HG02885 (cell line): ENCODE data around the gene ARHGEF6.
A peak's percentile ranks its signal among the peaks of the same experiment; 100 is the strongest.

ENCODE experiments used
- ATAC-seq: cut with Tn5 transposase; IDR thresholded peaks from one replicate; pipeline ENCODE4 v1.9.1; 2021; ENCODE audit warnings: mild to moderate bottlenecking; ENCODE audit not compliant: unreplicated experiment, poor library complexity

The ARHGEF6 gene

DNA sequence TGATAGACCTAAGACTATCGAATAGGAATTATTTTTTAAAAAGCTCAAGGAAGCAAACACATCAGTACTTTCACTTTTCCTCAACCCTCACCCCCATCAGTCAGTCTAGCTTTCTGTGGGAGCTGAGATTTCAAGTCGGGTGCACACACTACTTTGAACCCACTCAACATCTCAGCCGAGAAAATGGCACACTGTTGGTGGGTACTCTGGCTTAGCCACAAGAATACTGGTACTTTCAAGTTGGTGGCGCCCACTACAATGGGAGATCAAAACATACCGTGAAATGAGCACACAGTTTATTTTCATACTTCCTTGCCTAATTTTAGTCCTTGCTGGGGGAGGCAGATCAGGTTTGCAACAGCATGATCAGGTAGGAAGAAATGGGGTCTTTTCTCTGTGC, 122.6 kb downstream of the ARHGEF6 start:
- ATAC-seq = no peak

DNA sequence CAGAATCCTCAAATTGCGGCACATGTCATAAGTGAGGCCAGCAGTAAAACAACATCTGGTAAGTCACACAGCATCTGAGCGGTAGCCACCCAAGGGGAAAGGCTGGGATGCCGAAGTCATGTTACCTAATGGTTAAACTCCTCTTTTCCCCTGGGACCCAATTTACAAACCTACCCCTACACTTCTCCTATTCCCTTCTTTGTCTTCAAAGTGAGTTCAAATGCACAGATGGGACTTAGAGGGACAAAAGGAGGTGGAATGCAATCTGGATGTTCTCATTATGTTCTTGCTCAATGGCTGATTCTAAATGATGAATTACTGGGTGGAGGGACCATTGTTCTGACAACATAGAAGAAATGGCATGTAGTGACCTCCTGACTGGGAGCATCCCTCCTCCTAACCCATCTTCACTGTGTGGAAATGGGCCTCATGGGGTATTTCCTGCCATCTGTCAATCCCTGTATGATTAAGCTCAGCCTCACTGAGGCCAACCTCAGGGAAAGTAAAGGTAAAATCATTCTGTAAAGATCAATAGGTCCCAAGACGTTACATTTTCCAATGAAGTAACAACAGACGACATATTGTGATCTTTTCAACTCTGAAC, 124.3 kb downstream of the ARHGEF6 start:
- no peak for ATAC-seq

DNA sequence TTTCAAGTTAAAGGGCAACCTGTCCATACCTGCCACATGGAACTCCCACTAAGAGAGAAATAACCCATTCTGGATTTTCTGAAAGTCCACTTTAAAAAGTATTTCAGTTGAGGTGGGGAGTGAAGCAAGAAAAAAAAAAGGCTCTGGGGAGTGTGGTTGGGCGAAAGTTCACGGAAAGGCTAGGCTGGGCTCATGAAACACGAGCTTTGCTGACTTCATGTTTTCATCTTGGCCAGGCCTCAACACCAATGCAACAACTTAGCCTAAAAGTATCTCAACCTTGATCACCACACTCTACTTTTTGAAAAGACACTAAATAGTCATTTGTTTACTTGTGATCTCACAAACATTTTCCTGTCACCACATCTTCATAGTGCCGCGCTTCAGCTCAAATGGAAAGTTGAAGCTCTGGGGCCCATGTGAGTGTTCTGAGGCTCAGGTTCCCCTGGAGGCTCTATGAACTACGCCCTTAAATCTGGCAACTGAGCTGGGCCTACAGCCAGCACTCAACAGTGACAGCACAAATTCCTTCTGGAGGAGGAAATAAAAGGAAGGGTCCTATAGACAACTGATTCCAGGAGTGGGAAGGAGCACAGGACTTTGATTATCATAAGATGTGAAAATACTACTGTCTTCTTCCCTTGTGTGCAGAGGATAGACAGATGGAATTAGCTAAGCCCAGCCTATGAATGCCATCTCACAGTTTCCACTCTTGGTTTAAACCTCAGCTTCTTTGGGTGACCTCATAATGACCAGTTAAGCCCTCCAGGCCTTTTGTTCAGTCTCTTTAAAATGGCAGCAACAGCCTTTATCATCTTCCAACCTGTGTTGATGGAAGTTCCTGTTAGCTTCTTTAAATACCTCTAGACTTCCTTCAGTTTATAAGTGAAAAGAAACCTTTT, 127.7 kb downstream of the ARHGEF6 start:
- ATAC-seq = peak; percentile 69

DNA sequence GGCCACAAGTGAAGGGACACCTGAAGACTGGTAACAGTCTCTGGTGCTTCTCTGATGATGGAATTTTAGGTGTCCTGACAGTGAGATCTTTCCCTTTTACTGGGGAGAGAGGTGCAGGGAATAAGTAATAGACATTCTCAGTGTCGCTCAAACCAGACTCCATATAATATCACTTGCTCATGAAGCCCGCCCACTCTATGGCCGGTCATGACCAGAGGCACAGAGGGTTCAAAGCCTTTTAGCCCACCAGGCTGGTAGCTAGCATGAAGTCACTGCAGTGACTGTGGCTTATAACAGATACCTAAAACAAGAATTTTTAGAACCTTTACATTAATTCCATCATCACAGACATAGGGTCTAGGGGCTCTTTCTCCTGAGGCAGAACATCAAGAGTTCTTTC, 129.9 kb downstream of the ARHGEF6 start:
- ATAC-seq = no peak

DNA sequence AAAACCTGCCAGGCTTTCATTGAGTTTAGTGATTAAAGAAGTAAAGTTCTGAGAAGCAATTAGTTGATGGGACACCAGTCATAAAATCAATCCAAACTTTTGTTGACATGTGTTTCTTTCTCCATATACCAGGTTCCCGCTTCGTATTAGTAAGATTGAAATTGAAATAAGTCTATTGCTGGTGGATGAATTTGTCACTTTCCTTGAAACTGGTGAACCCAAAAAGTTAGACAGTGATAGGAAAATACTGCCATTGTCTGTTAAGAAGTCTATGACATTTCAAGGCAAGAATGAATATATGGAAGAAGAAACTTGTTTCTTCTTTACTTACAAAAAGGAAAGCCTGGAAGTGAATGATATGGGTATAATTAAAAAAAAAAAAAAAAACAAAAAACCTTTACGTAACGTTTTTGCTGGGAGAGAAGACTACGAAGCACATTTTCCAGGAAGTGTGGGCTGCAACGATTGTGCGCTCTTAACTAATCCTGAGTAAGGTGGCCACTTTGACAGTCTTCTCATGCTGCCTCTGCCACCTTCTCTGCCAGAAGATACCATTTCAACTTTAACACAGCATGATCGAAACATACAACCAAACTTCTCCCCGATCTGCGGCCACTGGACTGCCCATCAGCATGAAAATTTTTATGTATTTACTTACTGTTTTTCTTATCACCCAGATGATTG, 132.9 kb downstream of the ARHGEF6 start, which contains the start of gene CD40LG:
Gene CD40LG (plus strand): TSS at position 482 of the 684 bp plus-strand sequence. CDS start 91 bp downstream, at position 573.
- ATAC-seq = no peak

DNA sequence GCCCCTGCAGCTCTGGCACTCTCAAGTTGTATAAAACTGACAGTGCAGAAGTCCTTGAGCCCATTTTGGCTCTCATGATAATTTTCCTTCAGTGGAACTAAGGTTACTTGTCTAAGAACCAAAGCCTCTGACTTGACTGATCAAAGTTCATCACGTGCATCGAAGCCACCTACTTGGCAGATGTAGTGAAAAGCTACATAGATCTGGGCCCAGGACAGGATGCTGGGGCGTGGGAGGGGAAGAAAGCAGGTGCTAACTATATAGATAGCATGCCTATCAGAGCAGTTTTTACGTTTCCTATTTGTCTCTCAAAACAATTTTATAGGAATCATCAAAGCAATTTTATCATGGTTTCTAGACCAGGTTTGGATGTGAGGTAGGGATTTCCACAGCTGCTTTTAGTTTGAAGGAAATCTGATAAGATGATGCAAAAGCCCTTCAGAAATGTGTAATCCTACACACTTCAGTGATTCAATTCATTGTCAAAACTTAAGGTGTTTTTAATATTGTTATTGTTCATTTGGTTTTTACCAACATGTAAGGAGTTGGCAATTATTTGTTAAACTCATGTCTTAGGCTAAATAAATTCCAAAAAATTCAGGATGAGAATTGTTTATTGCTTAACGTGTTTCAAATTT, 134.0 kb downstream of the ARHGEF6 start:
- ATAC-seq = peak; percentile 79

DNA sequence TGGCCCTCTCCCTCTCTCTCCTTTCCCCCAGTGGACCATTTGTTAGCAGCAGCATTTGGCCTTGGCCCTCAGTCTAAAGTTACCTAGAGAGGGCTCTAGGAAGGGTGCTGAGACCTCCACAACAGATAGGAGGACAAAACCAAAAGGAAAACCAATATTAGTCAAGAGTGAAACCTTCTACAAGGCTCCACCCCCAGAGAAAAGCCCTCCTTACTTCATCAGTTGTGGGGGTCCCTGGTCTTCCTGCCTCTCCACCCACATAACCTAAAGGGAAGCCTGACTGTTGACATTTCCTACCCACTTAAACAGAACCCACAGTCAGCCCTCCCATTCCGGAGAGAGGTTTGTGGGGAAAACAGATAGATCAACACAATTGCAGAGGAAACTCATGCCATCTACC, 137.5 kb downstream of the ARHGEF6 start:
- ATAC-seq = no peak

DNA sequence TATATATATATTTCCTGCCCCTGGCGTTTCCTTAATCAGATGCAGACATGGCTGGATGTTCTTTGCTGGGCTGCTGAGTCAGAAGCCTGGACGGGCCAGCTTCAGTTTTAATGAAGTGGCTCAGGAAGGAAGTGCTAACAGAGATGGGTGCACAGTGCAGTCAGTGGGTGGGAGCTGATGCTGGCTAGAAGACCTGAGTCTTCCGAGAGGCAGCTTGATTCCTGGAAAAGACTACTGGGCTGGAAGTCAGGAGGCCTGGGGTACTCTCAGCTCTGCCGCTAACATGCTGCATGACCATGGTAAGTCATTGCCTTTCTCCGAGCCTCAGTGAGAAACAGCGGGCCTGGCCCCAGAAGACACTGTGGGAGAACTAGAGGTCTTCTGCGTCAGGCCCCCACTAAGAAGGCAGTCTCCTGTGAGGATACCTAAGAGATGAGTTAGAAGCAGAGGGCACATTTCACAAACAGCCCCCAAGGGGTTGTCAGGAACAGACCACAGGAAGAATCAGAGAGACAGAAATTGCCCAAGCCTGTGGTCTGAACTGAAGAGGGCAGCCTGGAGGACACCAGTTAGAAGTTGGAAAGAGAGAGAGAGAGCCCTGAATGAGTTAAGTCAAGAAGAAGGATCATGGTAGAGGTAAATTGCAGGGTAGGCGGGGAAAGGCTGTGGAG, 141.1 kb downstream of the ARHGEF6 start:
- no peak for ATAC-seq

DNA sequence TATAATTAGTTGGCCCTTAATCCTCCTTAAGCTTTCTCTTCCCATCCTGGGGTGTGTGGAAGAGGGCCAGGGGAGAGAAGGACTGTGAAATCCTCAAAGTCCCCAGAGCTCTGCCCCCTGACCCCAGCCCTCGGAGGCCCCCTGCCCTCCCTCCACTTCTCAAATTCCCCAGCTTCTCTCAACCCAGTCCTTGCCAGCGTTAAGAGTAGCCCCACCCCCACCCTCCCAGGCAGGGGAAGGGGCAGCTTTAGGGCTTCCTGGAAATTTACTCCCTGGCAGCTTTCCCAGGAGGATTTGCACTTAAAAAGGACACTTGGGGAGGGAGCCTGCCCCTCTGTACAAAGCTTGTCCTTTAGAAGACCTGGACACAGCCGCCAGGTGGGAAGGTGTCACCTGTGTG, 144.6 kb downstream of the ARHGEF6 start:
- no peak for ATAC-seq

DNA sequence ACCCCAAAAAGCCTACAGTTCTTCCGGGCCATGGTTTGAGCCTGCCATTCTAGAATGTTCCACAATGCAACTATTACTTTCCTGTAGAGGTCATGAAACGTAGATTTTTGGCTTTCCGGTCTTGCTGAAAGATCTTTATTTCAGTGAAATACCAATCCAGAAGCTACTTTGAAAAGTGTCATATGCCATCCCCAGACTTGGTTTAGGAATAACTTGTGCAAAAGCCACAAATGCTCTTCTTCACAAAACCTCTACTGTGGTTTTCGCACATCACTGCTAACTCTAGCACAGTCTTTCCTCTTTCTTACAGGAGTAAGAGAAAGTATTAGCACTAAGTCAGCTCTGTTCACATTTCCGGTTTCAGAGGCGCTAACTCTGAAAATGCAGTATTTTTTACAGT, 145.5 kb downstream of the ARHGEF6 start:
- ATAC-seq = peak; percentile 83

DNA sequence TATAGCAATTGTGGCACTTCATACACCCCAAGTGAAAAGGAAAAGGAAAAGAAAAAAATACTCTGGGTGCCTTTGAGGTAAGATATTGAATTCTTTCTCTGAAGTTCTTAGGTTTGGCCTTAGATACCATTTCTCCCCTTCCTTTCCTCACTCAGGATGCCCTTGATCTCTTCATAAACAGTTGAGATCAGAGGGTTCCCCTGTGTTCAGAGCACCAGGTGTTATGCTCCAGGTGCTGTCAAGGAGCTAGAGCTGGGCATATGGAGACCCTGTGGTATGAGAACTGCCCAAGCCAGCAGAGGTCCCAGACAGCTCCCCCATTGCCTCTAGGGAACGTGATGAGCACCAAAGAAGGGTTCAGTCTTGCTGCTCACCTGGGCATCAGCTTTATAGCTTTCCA, 149.9 kb downstream of the ARHGEF6 start:
- ATAC-seq = no peak

DNA sequence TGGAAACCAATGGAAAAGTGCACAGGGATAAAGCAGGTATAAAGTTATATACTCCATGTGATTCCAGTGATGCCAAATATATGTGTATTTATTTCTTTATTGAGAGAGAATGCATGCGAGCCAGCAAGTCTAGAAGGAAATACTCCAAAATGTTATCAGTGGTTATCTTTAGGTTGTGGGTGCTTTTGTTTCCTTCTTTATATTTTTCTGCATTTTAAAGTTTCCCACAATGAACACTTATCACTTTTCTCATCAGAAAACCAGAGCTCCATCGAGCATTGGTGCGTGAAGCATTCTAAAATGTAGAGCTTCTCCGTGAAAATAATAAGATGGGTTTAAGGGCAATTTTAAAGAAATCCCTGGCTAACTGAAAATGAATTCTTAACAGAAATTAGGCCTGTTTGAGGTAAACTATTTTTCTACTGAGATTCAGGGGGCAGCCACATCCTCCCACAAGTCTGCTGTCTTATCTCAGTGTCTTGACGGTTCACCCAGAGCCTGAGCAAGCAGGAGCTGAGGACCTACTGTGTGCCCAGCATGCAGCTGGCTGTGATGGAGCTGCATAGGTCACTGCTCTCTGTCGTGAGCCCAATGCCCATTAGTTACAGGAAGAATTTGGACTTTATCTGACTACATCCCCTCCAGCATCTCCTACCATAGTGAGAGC, 151.5 kb downstream of the ARHGEF6 start:
- no peak for ATAC-seq

DNA sequence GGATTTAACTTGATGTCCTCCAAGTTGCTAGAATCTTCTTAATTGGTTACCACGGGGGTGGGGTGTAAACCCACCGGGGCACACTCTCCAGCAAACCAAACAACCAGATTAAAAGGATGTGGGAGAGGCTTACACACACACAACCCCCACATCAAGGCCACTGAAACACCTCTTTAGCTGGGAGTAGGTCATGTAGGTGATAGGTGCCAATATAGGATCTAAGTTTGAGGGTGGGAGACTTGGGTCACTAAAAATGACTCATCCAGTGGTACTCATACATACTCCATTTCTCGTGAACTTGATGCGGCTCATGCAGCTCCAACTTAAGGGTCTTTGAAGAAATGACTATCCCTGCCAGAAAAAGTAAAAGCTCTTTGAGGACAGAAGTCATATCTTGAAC, 153.3 kb downstream of the ARHGEF6 start:
- no peak for ATAC-seq

DNA sequence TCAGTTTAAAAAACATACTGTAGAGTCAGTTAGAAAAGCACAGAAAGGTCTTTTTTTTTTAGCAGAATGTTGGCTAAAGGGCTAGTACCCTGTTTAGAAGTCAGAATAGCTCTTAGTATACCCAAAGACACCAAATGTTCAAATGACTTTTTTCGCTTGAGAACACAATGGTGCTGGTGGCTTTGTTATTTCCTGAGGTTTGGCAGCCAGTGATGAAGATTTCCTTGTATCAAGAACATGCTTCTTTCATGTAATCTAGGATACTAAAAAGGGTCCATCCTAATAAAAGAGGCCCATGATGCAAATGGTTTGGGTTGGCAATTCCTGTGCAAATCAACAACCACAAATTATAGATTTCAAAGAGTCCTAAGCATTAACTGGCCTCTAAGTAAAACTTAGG, 153.8 kb downstream of the ARHGEF6 start:
- ATAC-seq = no peak

DNA sequence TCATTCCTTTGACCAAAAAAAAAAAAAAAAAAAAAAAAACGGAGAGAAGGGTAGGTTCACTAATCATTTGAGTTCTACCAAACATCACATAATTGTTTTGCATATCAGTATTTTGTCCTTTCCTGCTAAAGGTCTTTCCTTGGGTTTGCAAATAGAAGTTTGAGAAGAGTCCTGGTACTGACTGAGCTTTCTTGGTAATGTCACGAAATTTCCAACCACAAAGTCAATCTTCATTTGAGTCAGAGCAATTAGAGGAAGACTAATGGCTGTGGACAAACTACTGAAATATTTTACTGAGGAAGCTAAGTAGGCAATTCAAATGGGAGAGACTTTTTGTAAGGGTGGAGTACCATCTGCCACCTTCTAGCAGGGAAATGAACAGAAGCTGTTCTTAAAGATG, 154.5 kb downstream of the ARHGEF6 start:
- ATAC-seq = peak; percentile 79

DNA sequence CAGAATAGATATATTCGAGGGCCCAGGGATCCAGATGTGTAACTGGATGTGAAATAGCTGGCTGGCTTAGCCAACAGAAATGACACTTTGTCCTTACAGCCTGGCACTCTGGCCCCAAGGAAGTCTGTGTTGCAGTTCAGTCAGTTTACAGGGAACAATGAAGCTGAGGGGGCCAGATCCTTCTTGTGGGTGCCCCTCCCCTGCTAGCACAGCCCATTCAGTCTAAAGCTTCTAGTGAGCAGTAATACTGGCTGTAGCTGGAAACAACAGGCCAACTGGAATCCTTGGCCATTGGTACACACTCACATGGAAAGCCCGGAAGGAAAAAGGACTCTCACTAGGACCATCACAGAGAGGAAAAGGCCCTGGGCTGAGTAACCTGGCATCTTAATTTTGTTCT, 155.5 kb downstream of the ARHGEF6 start:
- ATAC-seq = no peak

DNA sequence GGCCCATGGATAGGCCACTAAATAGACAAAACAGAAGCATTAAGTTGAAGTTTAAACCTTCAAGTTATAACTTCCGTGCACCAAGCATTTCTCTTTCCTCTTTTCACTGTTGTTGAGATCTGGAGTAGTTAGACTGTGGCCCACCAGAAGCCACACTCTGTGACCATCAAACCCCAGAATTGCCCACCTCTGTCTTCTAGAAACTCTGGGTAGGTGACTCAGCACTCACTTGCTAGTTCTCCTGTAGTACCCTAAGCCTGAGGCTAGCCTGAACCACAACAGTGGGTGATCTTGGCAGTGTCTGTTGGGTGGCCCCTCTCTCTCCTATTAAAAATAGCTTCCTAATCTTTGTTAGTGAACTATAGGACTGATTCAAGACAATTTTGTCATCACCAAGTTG, 157.3 kb downstream of the ARHGEF6 start:
- no peak for ATAC-seq

DNA sequence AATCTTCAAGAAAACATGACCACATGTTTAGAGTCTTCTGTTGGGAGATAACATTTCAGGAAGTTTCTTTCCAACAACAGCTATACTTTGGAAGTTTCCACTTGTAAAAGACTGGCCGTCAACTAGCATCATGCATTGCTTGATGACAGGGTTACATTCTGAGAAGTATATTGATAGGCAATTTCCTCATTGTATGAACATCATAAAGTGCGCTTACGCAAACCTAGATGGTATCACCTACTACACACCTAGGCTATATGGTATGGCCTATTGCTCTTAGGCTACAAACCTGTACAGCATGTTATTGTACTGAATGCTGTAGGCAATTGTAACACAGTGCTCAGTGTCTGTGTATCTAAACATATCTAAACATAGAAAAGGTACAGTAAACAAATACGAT, 158.2 kb downstream of the ARHGEF6 start:
- ATAC-seq = no peak

DNA sequence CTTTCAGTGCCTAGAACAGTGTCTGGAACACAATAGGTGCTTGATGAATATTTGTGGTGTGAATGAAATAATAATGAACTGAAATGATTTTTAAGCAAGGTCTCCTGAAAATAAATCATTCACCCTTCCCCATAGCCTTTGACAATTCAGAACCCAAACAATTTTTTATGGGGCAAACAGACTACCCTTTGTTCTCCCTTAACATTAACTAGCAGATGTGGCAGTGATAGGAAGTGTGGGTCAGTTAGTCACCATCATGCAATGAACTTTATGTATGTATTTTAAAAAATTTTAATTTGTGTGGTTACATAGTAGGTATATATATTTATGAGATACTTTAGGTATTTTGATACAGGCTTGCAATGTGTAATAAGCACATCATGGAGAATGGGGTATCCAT, 160.0 kb downstream of the ARHGEF6 start:
- no peak for ATAC-seq
